A549 (cell line): Measurements from ENCODE around the gene UNC119B. TPM values are rescaled to one million over a fixed set of nuclear protein-coding genes. Genes with fewer than 3 reads are reported as not detected.
A peak's percentile ranks its signal among the peaks of the same experiment; 100 is the strongest.

Experiments used
- ATAC-seq, 2 experiments: fragments of 200-7000 bp in 1 of 2; fragments of >200 bp in 1 of 2; cut with Nextera tagmentation in 1 of 2; cut with Tn5 transposase in 1 of 2; 3 replicates each; pipeline versions ENCODE4 v1.8.0 to v1.9.1; 2018 to 2020; ENCODE audit warnings: mild to moderate bottlenecking in 1 of 2, moderate library complexity in 1 of 2
- CTCF ChIA-PET: fragments of 300-600 bp; sonication (Branson Sonifier 250); formaldehyde crosslinking; extraction: SDS; loops from one replicate; lab custom pipeline; 2021; ENCODE audit warnings: antibody characterized with exemption, inconsistent platforms; lab: Yijun Ruan, JAX
- POLR2A ChIA-PET: fragments of 350-600 bp; formaldehyde crosslinking; extraction: SDS; loops from one replicate; lab custom pipeline; 2021; ENCODE audit warnings: antibody characterized with exemption, inconsistent platforms; lab: Yijun Ruan, JAX
- DNase-seq, 2 experiments: peaks; one replicate each; pipeline versions ENCODE4 v3.0.0 to v3.0.0-alpha.2; 2011 to 2016; ENCODE audit warnings: low read depth in 1 of 2, low spot score in 1 of 2
- FAIRE-seq: peaks from 2 replicates; lab custom pipeline; 2011; peaks lifted over from hg19 to GRCh38; lab: Jason Lieb, UNC
- H3K27ac ChIP-seq, 2 experiments: fragments of >200 bp; sonication (Bioruptor Twin); formaldehyde crosslinking; 3 replicates each; pipeline ENCODE4 v1.5.1; 2016 to 2017
- H3K4me1 ChIP-seq: fragments of >200 bp; sonication (Bioruptor Twin); formaldehyde crosslinking; 3 replicates; pipeline ENCODE4 v1.6.1; 2016
- H3K4me2 ChIP-seq: fragments of >200 bp; sonication (Bioruptor Twin); formaldehyde crosslinking; 3 replicates; pipeline ENCODE4 v1.6.1; 2016
- H3K4me3 ChIP-seq: fragments of >200 bp; sonication (Bioruptor Twin); formaldehyde crosslinking; 3 replicates; pipeline ENCODE4 v1.5.1; 2016
- H3K9me3 ChIP-seq: fragments of >200 bp; sonication (Bioruptor Twin); formaldehyde crosslinking; 3 replicates; pipeline ENCODE4 v1.6.1; 2016
- ATOH8 ChIP-seq: fragments of 250-450 bp; sonication (Bioruptor Pico); IDR thresholded peaks from 2 replicates; pipeline ENCODE4 v1.5.0; 2020; ENCODE audit warnings: low read depth, mild to moderate bottlenecking, moderate library complexity
- CBX8 ChIP-seq: fragments of 200-600 bp; sonication (generic); IDR thresholded peaks from 2 replicates; pipeline ENCODE4 v1.6.1; 2016
- E2F6 ChIP-seq: IDR thresholded peaks from 2 replicates; pipeline ENCODE4 v1.6.1; 2012; ENCODE audit warnings: low read depth, borderline replicate concordance
- ESRRA ChIP-seq: fragments of 150-350 bp; IDR thresholded peaks from 2 replicates; pipeline ENCODE4 v1.6.1; 2014; ENCODE audit warnings: mild to moderate bottlenecking, low read length, borderline replicate concordance
- FOSL2 ChIP-seq, 2 experiments: fragments of 450-650 bp in 1 of 2; fragments of >200 bp in 1 of 2; sonication (Bioruptor Twin) in 1 of 2; formaldehyde crosslinking; IDR thresholded peaks; 2 replicates each; pipeline versions ENCODE4 v1.5.0 to v1.6.1; 2016 to 2020; ENCODE audit warnings: mild to moderate bottlenecking in 1 of 2, moderate library complexity in 1 of 2
- FOXS1 ChIP-seq: fragments of 250-450 bp; sonication (Bioruptor Pico); IDR thresholded peaks from 2 replicates; pipeline ENCODE4 v1.5.0; 2020; ENCODE audit warnings: mild to moderate bottlenecking, moderate library complexity
- GATA3 ChIP-seq: IDR thresholded peaks from 2 replicates; pipeline ENCODE4 v1.6.1; 2012; ENCODE audit warnings: borderline replicate concordance
- HEYL ChIP-seq: fragments of 250-450 bp; sonication (Bioruptor Pico); IDR thresholded peaks from 2 replicates; pipeline ENCODE4 v1.8.0; 2021; ENCODE audit warnings: mild to moderate bottlenecking, moderate library complexity
- HOXB13 ChIP-seq: fragments of 250-450 bp; sonication (Bioruptor Pico); IDR thresholded peaks from 2 replicates; pipeline ENCODE4 v1.5.0; 2020; ENCODE audit warnings: low read depth, mild to moderate bottlenecking, moderate library complexity
- KDM5A ChIP-seq: fragments of 200-600 bp; sonication (generic); IDR thresholded peaks from 2 replicates; pipeline ENCODE4 v1.6.1; 2016; ENCODE audit warnings: antibody characterized with exemption, mild to moderate bottlenecking
- MAFK ChIP-seq: fragments of 450-650 bp; IDR thresholded peaks from 2 replicates; pipeline ENCODE4 v1.6.1; 2014; ENCODE audit not compliant: partially characterized antibody
- MAZ ChIP-seq: fragments of 150-350 bp; IDR thresholded peaks from 2 replicates; pipeline ENCODE4 v1.6.1; 2014; ENCODE audit warnings: antibody characterized with exemption, low read depth, low read length, borderline replicate concordance
- MYC ChIP-seq: IDR thresholded peaks from 2 replicates; pipeline ENCODE4 v1.6.1; 2012; ENCODE audit warnings: mild to moderate bottlenecking, inconsistent platforms, low read length, improper control_type of control experiment, borderline replicate concordance
- POLR2AphosphoS2 ChIP-seq: conservative IDR thresholded peaks from 2 replicates; pipeline ENCODE4 v1.6.1; 2012; ENCODE audit warnings: low read length, improper control_type of control experiment, inconsistent platforms
- RFX5 ChIP-seq: fragments of 450-650 bp; IDR thresholded peaks from 2 replicates; pipeline ENCODE4 v1.7.1; 2014; ENCODE audit warnings: antibody characterized with exemption, mild to moderate bottlenecking, moderate library complexity
- TP53 ChIP-seq: fragments of 250-450 bp; sonication (Bioruptor Pico); IDR thresholded peaks from 2 replicates; pipeline ENCODE4 v1.5.0; 2021; ENCODE audit warnings: mild to moderate bottlenecking, moderate library complexity
- ZFP36 ChIP-seq: fragments of 450-650 bp; IDR thresholded peaks from 2 replicates; pipeline ENCODE4 v1.6.1; 2014; ENCODE audit warnings: borderline replicate concordance; ENCODE audit not compliant: partially characterized antibody
- WGBS: methylation state at CpG from one replicate; pipeline ENCODE4 v1.1.6; 2017; ENCODE audit errors: missing lambda C conversion rate; 5-methylcytosine and 5-hydroxymethylcytosine counted together
- polyA plus RNA-seq, 4 experiments: library from polyadenylated mRNA; depleted of rRNA in 3 of 4; stranded (reverse); fragments of >200 nt; fragmentation: RNase III in 1 of 4; extraction: RNeasy Plus Mini Kit Qiagen cat#74134 plus additional on column Dnase treatment in 1 of 4; gene quantifications; 2 replicates in 3 of 4; 3 replicates in 1 of 4; pipeline ENCODE4 v1.2.3, GENCODE V29; 2011 to 2017
- TF ChIP-seq, protein P1 (sequence below): fragments of 200-600 bp; sonication (generic); IDR thresholded peaks from 2 replicates; pipeline ENCODE4 v1.6.1; 2016; ENCODE audit warnings: antibody characterized with exemption, mild to moderate bottlenecking, moderate library complexity

UNC119B gene
- polyA plus RNA-seq, 2 of the 4 experiments (the other 2 are of a cell fraction): 25.8 to 41.5 TPM

DNA sequence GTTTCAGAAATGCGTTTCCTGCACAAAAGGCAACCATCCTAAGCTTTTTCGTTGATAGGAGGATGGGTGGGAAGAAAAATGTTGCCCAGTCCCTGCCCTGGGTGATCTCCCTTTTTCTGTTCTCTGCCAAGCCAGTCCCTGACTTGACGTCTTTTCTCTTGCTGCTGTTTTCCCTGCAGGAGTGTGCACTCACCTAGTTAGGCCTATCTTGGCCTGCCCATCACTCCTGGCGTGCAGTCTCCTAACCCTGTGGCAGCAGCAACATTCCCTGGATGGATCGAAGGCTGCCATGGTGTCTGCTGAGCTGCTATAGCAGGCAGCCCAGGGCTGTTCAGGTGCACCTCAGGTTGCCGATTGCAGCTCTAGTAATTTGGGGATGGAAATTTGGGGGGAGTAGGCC lies 1.2 kb downstream of the UNC119B start:
- ATAC-seq (peak in 1 of 2 experiments; percentile 6; a peak in 1 of 6 replicates), DNase-seq (no peak), FAIRE-seq (no peak)
- Histone ChIP-seq H3K9me3 (no peaks in the 10 kb centered on the region), H3K27ac (peak overlapping the region; percentile 85 to 96), H3K4me2 (peak overlapping the region; percentile 80), H3K4me1 (peaks cover 10% of the 10 kb centered on the region; the same call in 2 of the 3 replicates), H3K4me3 (peak overlapping the region; percentile 75)
- ChIA-PET POLR2A (interaction anchor here (1.0 kb wide), 1 partner anchor 25 kb away, joined by 5 read pairs; the partner anchor contains the start of gene MLEC), CTCF (interaction anchor here (0.7 to 6.6 kb wide), 11 partner anchors 8 to 298 kb away, joined by 3 to 62 read pairs (median 4); no protein-coding TSS in a partner anchor)
- TF ChIP-seq, protein P1, sequence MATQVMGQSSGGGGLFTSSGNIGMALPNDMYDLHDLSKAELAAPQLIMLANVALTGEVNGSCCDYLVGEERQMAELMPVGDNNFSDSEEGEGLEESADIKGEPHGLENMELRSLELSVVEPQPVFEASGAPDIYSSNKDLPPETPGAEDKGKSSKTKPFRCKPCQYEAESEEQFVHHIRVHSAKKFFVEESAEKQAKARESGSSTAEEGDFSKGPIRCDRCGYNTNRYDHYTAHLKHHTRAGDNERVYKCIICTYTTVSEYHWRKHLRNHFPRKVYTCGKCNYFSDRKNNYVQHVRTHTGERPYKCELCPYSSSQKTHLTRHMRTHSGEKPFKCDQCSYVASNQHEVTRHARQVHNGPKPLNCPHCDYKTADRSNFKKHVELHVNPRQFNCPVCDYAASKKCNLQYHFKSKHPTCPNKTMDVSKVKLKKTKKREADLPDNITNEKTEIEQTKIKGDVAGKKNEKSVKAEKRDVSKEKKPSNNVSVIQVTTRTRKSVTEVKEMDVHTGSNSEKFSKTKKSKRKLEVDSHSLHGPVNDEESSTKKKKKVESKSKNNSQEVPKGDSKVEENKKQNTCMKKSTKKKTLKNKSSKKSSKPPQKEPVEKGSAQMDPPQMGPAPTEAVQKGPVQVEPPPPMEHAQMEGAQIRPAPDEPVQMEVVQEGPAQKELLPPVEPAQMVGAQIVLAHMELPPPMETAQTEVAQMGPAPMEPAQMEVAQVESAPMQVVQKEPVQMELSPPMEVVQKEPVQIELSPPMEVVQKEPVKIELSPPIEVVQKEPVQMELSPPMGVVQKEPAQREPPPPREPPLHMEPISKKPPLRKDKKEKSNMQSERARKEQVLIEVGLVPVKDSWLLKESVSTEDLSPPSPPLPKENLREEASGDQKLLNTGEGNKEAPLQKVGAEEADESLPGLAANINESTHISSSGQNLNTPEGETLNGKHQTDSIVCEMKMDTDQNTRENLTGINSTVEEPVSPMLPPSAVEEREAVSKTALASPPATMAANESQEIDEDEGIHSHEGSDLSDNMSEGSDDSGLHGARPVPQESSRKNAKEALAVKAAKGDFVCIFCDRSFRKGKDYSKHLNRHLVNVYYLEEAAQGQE: no peak
- TF ChIP-seq ESRRA (no peak), ZFP36 (no peak), HEYL (CRISPR knock-in tag) (no peak), RFX5 (no peak), KDM5A (no peak), ATOH8 (CRISPR knock-in tag) (no peak), POLR2AphosphoS2 (no peak), GATA3 (no peak), FOSL2 (IDR thresholded peaks at IDR 0.05) (no peak), FOSL2 (CRISPR knock-in tag; IDR thresholded peaks at IDR 0.05) (no peak), FOXS1 (CRISPR knock-in tag) (no peak), CBX8 (no peak), TP53 (no peak), MAFK (no peak), MYC (no peak), HOXB13 (no peak), MAZ (no peak), E2F6 (no peak)
- WGBS: 58% methylated on average over 6 of the region's 6 CpGs

DNA sequence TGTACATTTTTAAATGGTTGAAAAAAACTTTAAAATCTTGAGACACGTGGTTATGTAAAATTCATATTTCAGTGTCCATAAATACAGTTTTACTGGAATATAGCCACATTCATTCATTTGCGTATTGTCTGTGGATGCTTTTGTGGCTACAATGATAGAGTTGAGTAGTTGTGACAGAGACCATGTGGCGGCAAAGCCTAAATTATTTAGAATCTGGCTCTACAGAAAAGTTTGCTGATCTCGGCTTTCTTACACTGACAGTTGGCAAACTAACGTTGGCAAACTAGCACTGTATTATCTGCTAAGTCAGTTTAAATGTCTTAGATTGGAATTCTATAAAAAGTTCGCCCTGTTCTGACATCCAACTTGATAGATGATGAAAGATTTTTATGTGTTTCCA lies 2.4 kb downstream of the UNC119B start:
- FAIRE-seq (no peak), DNase-seq (no peak), ATAC-seq (no peak)
- Histone ChIP-seq H3K9me3 (no peaks in the 10 kb centered on the region), H3K4me3 (no peak overlapping the region), H3K4me1 (peaks cover 10% of the 10 kb centered on the region; the same call in 2 of the 3 replicates), H3K27ac (no peak overlapping the region), H3K4me2 (no peak overlapping the region)
- ChIA-PET POLR2A (no interaction called here), CTCF (interaction anchor here (1.2 to 6.6 kb wide), 4 partner anchors 9 to 129 kb away, joined by 3 to 62 read pairs (median 19); no protein-coding TSS in a partner anchor)
- 89% methylated on average over 6 of the region's 6 CpGs for WGBS
- TF ChIP-seq MAFK (peak; percentile 83), E2F6 (no peak)
- TF ChIP-seq, all 56 proteins: peak for 1
